Measurements from ENCODE around the gene GIMAP8.

Gene GIMAP8

GRCh38 chr7:150411606-150412005, 38.8 kb upstream of the GIMAP8 start:
- no peak for DNase-seq (ENCODE audit: low read depth)

- DNase-seq (ENCODE audit: low read depth): no peak
Measured at GRCh38 chr7:150412016-150412415, 38.4 kb upstream of the GIMAP8 start.

GRCh38 chr7:150412518-150413488, 37.6 kb upstream of the GIMAP8 start:
- DNase-seq (ENCODE audit: low read depth): no peak

GRCh38 chr7:150413640-150414081, 36.8 kb upstream of the GIMAP8 start:
- DNase-seq (ENCODE audit: low read depth): no peak

- DNase-seq (ENCODE audit: low read depth): no peak
Measured at GRCh38 chr7:150415161-150416153, 35.0 kb upstream of the GIMAP8 start.

GRCh38 chr7:150417239-150417638, 33.2 kb upstream of the GIMAP8 start:
- no peak for DNase-seq (ENCODE audit: low read depth)

- DNase-seq (ENCODE audit: low read depth): no peak
Measured at GRCh38 chr7:150417863-150418262, 32.6 kb upstream of the GIMAP8 start.

- no peak for DNase-seq (ENCODE audit: low read depth)
Measured at GRCh38 chr7:150420242-150420641, 30.2 kb upstream of the GIMAP8 start.

GRCh38 chr7:150420987-150421674, 29.3 kb upstream of the GIMAP8 start:
- DNase-seq (ENCODE audit: low read depth): peak; percentile 82

- no peak for DNase-seq (ENCODE audit: low read depth)
Measured at GRCh38 chr7:150421831-150422230, 28.6 kb upstream of the GIMAP8 start.

- DNase-seq (ENCODE audit: low read depth): no peak
Measured at GRCh38 chr7:150425670-150426069, 24.8 kb upstream of the GIMAP8 start.

GRCh38 chr7:150428671-150429451, 21.6 kb upstream of the GIMAP8 start:
- no peak for DNase-seq (ENCODE audit: low read depth)

GRCh38 chr7:150429699-150430098, 20.7 kb upstream of the GIMAP8 start:
- no peak for DNase-seq (ENCODE audit: low read depth)

- DNase-seq (ENCODE audit: low read depth): no peak
Measured at GRCh38 chr7:150430465-150431085, 19.9 kb upstream of the GIMAP8 start.

GRCh38 chr7:150431839-150432658, 18.4 kb upstream of the GIMAP8 start:
- DNase-seq (ENCODE audit: low read depth): no peak

- DNase-seq (ENCODE audit: low read depth): no peak
Measured at GRCh38 chr7:150432915-150433892, 17.2 kb upstream of the GIMAP8 start.

- no peak for DNase-seq (ENCODE audit: low read depth)
Measured at GRCh38 chr7:150434240-150434639, 16.2 kb upstream of the GIMAP8 start.

GRCh38 chr7:150435047-150435389, 15.4 kb upstream of the GIMAP8 start:
- DNase-seq (ENCODE audit: low read depth): no peak
